HG03460 (cell line): ENCODE measurements around the gene UNC80.

Experiments used
- ATAC-seq: cut with Tn5 transposase; IDR thresholded peaks from one replicate; pipeline ENCODE4 v1.9.1; 2021; ENCODE audit not compliant: unreplicated experiment

The UNC80 gene

DNA sequence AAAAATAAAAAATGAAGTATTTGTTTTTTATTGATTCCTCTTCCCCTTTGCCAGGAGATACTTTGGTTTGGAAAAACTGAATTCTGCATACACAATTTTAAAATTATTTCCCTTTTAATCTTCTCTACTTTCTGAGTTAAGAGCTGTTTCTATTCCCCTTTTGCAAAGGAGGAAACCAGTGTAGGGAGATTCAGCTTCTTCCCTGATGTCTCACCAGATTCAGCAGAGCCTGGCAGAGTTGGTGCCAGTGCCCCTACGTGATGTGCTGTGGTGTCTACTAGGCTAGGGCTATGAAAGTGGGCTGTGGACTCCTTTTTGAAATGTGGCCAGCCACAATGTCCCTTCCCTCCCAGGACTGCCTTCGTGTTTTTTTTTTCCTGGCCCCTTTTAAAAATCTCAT lies 233.2 kb downstream of the UNC80 start:
- ATAC-seq: no peak

GRCh38 chr2:210007895-210008294 lies 236.3 kb downstream of the UNC80 start:
- no peak for ATAC-seq

- no peak for ATAC-seq
These were observed 237.5 kb downstream of the UNC80 start for GRCh38 chr2:210009126-210009525.

DNA sequence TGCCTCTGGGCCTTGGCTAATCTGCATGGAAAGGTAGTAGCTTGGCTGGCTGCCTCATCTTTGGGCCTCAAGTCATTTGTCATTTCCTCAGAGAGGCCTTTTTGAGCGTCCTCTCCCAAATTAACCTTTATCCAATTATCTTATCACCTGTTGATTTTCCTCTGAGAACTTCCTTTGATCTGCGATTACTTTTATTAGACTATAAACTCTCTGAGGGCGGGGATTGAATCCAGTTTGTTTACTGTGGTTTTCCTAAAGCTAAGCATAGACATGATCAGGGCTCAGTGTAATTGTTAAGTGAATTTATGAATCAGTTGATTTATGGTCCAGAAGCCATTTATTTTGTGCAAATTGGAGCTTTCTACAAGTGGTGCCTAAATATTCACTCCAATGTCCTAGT lies 238.3 kb downstream of the UNC80 start:
- no peak for ATAC-seq

GRCh38 chr2:210020138-210020537 lies 248.5 kb downstream of the UNC80 start:
- ATAC-seq: no peak

- no peak for ATAC-seq
These were observed 251.2 kb downstream of the UNC80 start for GRCh38 chr2:210022824-210023223.

DNA sequence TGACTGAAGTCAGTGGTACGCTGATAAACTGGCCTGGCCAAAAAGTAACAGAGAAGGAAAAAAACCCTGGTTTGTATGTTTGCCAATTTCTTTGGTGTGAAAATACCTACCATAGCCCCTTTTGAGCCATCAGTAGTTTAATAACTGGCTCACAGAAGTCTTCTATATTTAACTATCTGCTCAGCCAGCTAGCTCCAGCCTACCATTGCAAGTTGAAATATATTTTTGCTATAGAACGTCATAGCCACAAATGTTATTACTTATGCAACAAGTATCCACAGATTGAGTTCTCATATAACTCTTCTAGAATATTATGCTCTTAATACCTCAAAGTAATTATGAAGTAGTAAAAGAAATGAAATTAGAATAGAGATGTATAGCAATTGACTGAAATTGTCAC lies 256.0 kb downstream of the UNC80 start:
- no peak for ATAC-seq

- no peak for ATAC-seq
These were observed 256.5 kb downstream of the UNC80 start for GRCh38 chr2:210028178-210028577.

DNA sequence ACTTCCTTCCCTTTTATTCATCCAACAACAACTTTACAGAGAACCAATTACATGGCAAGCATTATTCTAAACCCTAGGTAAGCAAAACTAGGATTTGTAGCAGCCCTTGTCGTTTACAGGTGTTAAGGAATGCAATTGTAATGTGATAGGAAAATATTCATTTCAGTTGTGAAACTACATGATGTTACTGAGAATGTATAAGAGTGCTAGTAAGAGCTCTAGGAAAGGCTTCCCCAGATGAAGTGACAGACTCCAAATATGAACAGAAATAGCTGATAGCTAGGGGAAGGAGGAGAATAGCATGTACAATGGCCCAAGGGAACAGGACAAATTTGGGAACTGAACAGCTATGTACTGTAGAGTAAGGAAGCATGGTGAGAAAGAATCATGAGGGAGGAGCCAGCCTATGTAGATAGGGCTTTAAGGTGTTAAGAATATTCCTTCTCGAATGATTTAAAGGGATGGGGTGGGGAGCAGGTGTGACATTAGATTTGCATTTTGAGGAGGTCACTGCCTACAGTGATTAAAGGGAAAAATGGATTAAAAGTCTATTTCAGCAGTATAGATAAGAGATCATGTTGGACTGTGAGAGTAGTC lies 262.6 kb downstream of the UNC80 start:
- ATAC-seq: no peak

DNA sequence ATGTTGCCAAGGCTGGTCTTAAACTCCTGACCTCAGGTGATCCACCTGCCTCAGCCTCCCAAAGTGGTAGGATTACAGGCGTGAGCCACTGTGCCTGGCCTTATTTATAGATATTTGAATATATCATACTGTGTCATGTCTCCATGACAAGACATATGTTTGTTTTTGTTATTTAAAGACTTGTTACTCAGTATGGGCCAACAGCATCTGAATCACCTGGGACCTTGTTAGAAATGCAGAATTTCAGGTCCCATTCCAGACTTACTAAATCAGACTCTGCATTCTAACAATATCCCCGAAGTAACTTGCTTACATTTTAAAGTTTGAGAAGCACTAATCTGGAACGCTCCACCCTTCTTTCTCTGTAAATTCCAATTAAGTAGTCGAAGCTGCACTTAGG lies 264.0 kb downstream of the UNC80 start:
- no peak for ATAC-seq

GRCh38 chr2:210038078-210038477 lies 266.4 kb downstream of the UNC80 start:
- no peak for ATAC-seq

GRCh38 chr2:210046851-210047500 lies 275.3 kb downstream of the UNC80 start:
- no peak for ATAC-seq
